ENCODE data around the gene SLC4A9. TPM values are rescaled to one million over a fixed set of nuclear protein-coding genes. Genes with fewer than 3 reads are reported as not detected.

Gene SLC4A9
- total RNA-seq, 2 experiments from 2014 or later = not detected

DNA sequence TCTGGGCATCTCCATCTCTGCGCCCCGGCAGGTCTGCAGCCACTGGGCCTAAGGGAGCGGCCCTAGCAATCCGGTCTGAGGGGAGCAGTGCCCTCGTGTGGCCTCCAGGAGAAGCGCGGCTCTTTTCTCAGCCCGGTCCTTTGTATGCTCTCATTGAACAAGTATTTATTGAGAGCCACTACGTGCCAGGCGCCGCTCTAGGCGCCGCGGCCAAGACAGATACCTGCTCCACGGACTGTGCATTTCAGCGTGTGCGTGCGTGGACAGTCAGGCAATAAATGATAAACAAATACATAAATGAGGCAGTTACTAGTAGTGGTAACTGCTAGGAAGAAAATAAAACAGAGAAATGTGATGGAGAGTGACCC is 2.3 kb upstream of the SLC4A9 start:
- H3K27ac Mint-ChIP-seq = no peak overlapping the region

DNA sequence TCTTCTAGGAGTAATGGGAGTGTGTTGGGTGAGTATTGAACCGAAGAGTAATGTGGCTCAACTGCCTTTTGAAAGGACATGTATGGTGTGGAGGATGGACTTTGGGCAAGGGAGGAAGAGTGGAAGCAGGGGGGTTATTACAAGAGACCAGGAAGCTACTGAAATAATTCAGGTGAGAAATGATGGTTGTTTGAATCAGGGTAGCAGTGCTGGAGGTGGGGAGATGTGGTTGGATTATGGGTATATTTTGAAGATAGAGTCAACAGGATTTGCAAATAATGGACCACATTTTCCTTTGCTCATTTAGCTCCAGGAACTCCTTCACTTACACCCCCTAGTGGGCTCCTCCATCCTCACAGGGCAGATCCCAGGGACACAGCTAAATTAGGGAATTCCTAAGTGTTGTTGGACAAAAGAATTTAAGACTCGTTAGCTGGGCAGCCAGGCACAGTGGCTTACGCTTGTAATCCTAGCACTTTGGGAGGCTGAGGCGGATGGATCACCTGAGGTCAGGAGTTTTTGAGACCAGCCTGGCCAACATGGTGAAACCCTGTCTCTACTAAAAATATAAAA is 1.2 kb upstream of the SLC4A9 start:
- TF ChIP-seq CTCF (IDR thresholded peaks at IDR 0.05) = no peak
- H3K4me3 ChIP-seq (ENCODE audit: low read length) = no peak overlapping the region
- no peak overlapping the region for H3K27ac Mint-ChIP-seq
- intact Hi-C loops (cut with DNase I, micrococcal nuclease) = no loop called here
- no peak overlapping the region for H3K4me3 Mint-ChIP-seq
- DNase-seq (no peak), ATAC-seq (ENCODE audit: poor library complexity) (no peak)
- peaks cover 26% of the 10 kb centered on the region for H3K4me1 ChIP-seq (ENCODE audit: insufficient read depth, low read length)
- H3K27me3 ChIP-seq (ENCODE audit: control insufficient read depth in 1 of 2, insufficient read depth in 2 of 2, low read length in 2 of 2) = no peaks in the 10 kb centered on the region
- CTCF ChIA-PET = interaction anchor here (0.7 to 2.1 kb wide), 5 partner anchors 13 to 679 kb away, joined by 3 to 8 read pairs (median 5); partner anchors contain the start of gene HBEGF
- no peaks in the 10 kb centered on the region for H3K9me3 ChIP-seq (ENCODE audit: control insufficient read depth in 1 of 2, insufficient read depth in 1 of 2, low read length in 2 of 2)
- POLR2A ChIA-PET = no interaction called here
- H3K36me3 ChIP-seq (ENCODE audit: insufficient read depth, low read length) = no peaks in the 10 kb centered on the region
- peaks cover 16% of the 10 kb centered on the region for H3K4me1 Mint-ChIP-seq (ENCODE audit: low read depth)
- no peaks in the 10 kb centered on the region for H3K9me3 Mint-ChIP-seq
- no peak overlapping the region for H3K27ac ChIP-seq (ENCODE audit: low read depth in 1 of 2, low read length in 2 of 2)
- H3K27me3 Mint-ChIP-seq = peaks cover 4% of the 10 kb centered on the region
- no peaks in the 10 kb centered on the region for H3K36me3 Mint-ChIP-seq (ENCODE audit: low read depth)

More for the DNA sequence above, 2.3 kb upstream of the SLC4A9 start:
- POLR2A ChIA-PET = no interaction called here
- H3K36me3 ChIP-seq (ENCODE audit: insufficient read depth, low read length) = no peaks in the 10 kb centered on the region
- H3K27ac ChIP-seq (ENCODE audit: low read depth in 1 of 2, low read length in 2 of 2) = no peak overlapping the region
- intact Hi-C loops (cut with DNase I, micrococcal nuclease) = loop anchor here (1.0 to 2.0 kb wide), 2 partner anchors 55 to 113 kb away; partner anchors contain the start of gene PFDN1 (in 1 of the 2)
- H3K9me3 ChIP-seq (ENCODE audit: control insufficient read depth in 1 of 2, insufficient read depth in 1 of 2, low read length in 2 of 2) = no peaks in the 10 kb centered on the region
- H3K36me3 Mint-ChIP-seq (ENCODE audit: low read depth) = no peaks in the 10 kb centered on the region
- CTCF ChIA-PET = interaction anchor here (1.6 to 2.0 kb wide), 2 partner anchors 15 to 113 kb away, joined by 5 to 7 read pairs; no protein-coding TSS in a partner anchor
- peak; percentile 56 to 87 (median 65) for DNase-seq
- H3K4me3 ChIP-seq (ENCODE audit: low read length) = peak overlapping the region; percentile 40
- no peaks in the 10 kb centered on the region for H3K9me3 Mint-ChIP-seq
- peaks cover 4% of the 10 kb centered on the region for H3K27me3 Mint-ChIP-seq
- H3K4me1 Mint-ChIP-seq (ENCODE audit: low read depth) = peaks cover 10% of the 10 kb centered on the region
- no peak overlapping the region for H3K4me3 Mint-ChIP-seq
- no peaks in the 10 kb centered on the region for H3K27me3 ChIP-seq (ENCODE audit: control insufficient read depth in 1 of 2, insufficient read depth in 2 of 2, low read length in 2 of 2)
- peak; percentile 77 for TF ChIP-seq CTCF (IDR thresholded peaks at IDR 0.05)
- peak; percentile 98 for ATAC-seq (ENCODE audit: poor library complexity)
- peaks cover 15% of the 10 kb centered on the region for H3K4me1 ChIP-seq (ENCODE audit: insufficient read depth, low read length)

DNA sequence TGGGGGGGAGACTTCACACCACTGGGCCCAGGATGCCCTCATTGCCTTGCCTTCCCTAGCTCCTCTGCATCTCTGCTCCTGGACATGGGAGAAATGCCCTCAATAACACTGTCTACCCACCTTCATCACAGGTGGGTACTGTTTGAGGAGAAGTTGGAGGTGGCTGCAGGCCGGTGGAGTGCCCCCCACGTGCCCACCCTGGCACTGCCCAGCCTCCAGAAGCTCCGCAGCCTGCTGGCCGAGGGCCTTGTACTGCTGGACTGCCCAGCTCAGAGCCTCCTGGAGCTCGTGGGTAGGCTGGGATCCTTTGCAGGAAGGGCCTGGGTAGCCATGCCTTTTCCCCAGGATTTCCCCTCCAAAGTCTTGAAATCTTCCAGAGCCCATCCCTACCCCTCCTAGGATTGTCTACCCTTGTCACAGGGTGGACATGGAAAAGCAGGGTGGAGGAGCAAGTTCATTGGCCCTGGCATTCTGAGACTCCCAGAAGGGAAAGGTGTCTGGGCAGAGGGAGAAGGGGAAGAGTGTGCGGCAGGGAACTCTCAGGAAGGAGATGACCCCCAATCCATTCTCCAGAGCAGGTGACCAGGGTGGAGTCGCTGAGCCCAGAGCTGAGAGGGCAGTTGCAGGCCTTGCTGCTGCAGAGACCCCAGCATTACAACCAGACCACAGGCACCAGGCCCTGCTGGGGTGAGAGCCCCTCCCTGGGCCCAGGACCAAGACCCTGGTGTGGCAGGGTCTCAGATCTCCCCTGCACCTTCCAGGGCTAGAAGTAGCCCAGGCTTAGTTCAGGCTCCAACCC is 886 bp downstream of the SLC4A9 start:
- H3K4me1 Mint-ChIP-seq (ENCODE audit: low read depth) = peaks cover 16% of the 10 kb centered on the region
- intact Hi-C loops (cut with DNase I, micrococcal nuclease) = no loop called here

More for the DNA sequence above, 886 bp downstream of the SLC4A9 start:
- Histone ChIP-seq H3K36me3 (ENCODE audit: insufficient read depth, low read length) (no peaks in the 10 kb centered on the region), H3K4me1 (ENCODE audit: insufficient read depth, low read length) (peaks cover 26% of the 10 kb centered on the region), H3K4me3 (ENCODE audit: low read length) (no peak overlapping the region), H3K27ac (ENCODE audit: low read depth in 1 of 2, low read length in 2 of 2) (no peak overlapping the region), H3K9me3 (ENCODE audit: control insufficient read depth in 1 of 2, insufficient read depth in 1 of 2, low read length in 2 of 2) (no peaks in the 10 kb centered on the region), H3K27me3 (ENCODE audit: control insufficient read depth in 1 of 2, insufficient read depth in 2 of 2, low read length in 2 of 2) (no peaks in the 10 kb centered on the region)
- POLR2A ChIA-PET = no interaction called here
- ATAC-seq (ENCODE audit: poor library complexity) (no peak), DNase-seq (no peak)
- Mint-ChIP-seq H3K27me3 (peaks cover 4% of the 10 kb centered on the region), H3K36me3 (ENCODE audit: low read depth) (no peaks in the 10 kb centered on the region), H3K4me3 (no peak overlapping the region), H3K27ac (no peak overlapping the region), H3K9me3 (no peaks in the 10 kb centered on the region)
- no peak for TF ChIP-seq CTCF (IDR thresholded peaks at IDR 0.05)
- CTCF ChIA-PET = interaction anchor here (0.8 to 2.1 kb wide), 4 partner anchors 9 to 116 kb away, joined by 3 to 8 read pairs (median 4); partner anchors contain the start of gene HBEGF

Measured in CD4-positive, alpha-beta T cell (primary cell).